Thymus (tissue), 11 donors: ENCODE results near the gene NCF1. TPM values are rescaled to one million over a fixed set of nuclear protein-coding genes. Genes with fewer than 3 reads are reported as not detected.
"Not testable (repeated sequence)": the region's sequence is repeated elsewhere in the genome, so short reads cannot be mapped to it uniquely, and the experiment has no call there.

Experiments
- DNase-seq, 9 donors: peaks; one replicate each; pipeline ENCODE4 v3.0.0-alpha.2; 2013; ENCODE audit warnings: low spot score in 9 of 9, low read depth in 6 of 9, missing footprints in 1 of 9
- H3K27ac ChIP-seq, 2 donors: one replicate each; pipeline ENCODE4 v1.5.1; 2013; ENCODE audit warnings: control low read depth in 1 of 2, low read depth in 1 of 2, low read length in 1 of 2, mild to moderate bottlenecking in 1 of 2, moderate library complexity in 1 of 2
- H3K27me3 ChIP-seq, 2 donors: one replicate each; pipeline ENCODE4 v1.5.1; 2013; ENCODE audit warnings: low read length in 1 of 2; ENCODE audit not compliant: control insufficient read depth in 2 of 2, insufficient read depth in 1 of 2
- H3K36me3 ChIP-seq, 2 donors: one replicate each; pipeline ENCODE4 v1.5.1; 2013; ENCODE audit warnings: low read length in 1 of 2, mild to moderate bottlenecking in 1 of 2, moderate library complexity in 1 of 2; ENCODE audit not compliant: control insufficient read depth in 2 of 2, insufficient read depth in 2 of 2
- H3K4me1 ChIP-seq, 2 donors: one replicate each; pipeline ENCODE4 v1.5.1; 2013; ENCODE audit warnings: low read length in 2 of 2; ENCODE audit not compliant: control insufficient read depth in 2 of 2, insufficient read depth in 2 of 2
- H3K4me3 ChIP-seq, 2 donors: one replicate each; pipeline ENCODE4 v1.5.1; 2013; ENCODE audit warnings: low read length in 2 of 2, control low read depth in 1 of 2, mild to moderate bottlenecking in 1 of 2
- H3K9me3 ChIP-seq, 2 donors: one replicate each; pipeline ENCODE4 v1.5.1; 2013; ENCODE audit warnings: low read length in 1 of 2, mild to moderate bottlenecking in 1 of 2; ENCODE audit not compliant: control insufficient read depth in 2 of 2, insufficient read depth in 1 of 2
- WGBS: extraction: QIAGEN DNeasy Blood & Tissue Kit; methylation state at CpG from one replicate; pipeline ENCODE4 v1.1.7; 2013; 5-methylcytosine and 5-hydroxymethylcytosine counted together
- polyA plus RNA-seq: library from polyadenylated mRNA; stranded (reverse); fragments of 200-250 nt; gene quantifications from one replicate; pipeline ENCODE4 v1.2.3, GENCODE V29; 2013
- total RNA-seq: library from RNA; stranded (reverse); fragments of 120-200 nt; gene quantifications from one replicate; pipeline ENCODE4 v1.2.4, GENCODE V29; 2013
- donor health status: healthy.

The NCF1 gene
- total and polyA plus RNA-seq, 2 donors, result 5.7 to 12.5 TPM

DNA sequence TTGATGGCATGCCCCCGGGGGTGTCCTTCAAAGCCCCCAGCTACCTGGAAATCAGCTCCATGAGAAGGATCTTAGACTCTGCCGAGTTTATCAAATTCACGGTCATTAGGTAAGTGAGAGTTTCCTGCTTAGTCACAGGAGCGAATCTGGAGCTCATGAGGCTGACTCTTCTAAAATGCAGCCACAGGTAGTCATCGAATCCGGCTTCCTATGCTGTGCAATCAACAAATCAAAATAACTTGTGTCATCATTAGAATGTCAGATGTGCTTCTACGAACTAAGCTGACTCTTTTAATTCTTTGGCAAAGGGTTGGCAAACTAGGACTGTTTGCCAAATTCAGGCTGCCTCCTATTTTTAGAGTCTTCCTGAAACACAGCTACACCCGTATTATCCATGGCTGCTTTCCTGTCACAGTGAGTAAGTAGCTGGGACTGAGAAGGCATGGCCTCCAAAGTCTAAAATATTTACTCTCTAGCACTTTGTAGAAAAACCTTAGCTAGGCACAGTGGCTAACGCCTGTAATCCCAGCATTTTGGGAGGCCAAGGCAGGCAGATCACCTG lies 19.8 kb upstream of the NCF1 start:
- no CpG with 5 or more reads among the region's 9 CpGs for WGBS
- H3K9me3 ChIP-seq, DNase-seq, H3K27me3 ChIP-seq, H3K4me3 ChIP-seq, H3K4me1 ChIP-seq, H3K27ac ChIP-seq, H3K36me3 ChIP-seq: not testable (repeated sequence)

GRCh38 chr7:74756673-74757072 lies 17.1 kb upstream of the NCF1 start:
- DNase-seq, H3K4me3 ChIP-seq: not testable (repeated sequence)
- WGBS, result no CpG with 5 or more reads among the region's 5 CpGs

DNA sequence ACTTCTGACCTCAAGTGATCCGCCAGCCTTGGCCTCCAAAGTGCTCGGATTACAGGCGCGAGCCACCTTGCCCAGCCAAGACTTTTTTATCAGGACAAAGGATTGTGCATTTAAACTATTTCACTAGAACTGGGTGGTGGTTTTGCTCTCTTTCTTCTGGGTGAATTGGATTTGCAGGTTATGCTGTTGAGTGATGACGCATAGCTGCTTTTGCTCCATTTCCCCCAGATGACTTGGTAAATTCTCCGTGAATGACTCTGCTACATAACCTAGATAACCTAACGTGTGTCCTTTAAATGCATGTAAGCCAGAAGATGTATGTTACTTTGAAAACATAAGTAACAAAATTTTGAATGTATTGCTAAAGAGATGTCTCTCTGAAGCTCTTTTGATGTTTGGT lies 15.5 kb upstream of the NCF1 start:
- DNase-seq, H3K27ac ChIP-seq, H3K9me3 ChIP-seq, H3K36me3 ChIP-seq, H3K4me3 ChIP-seq, H3K27me3 ChIP-seq, H3K4me1 ChIP-seq: not testable (repeated sequence)
- no CpG with 5 or more reads among the region's 7 CpGs for WGBS

More at GRCh38 chr7:74756673-74757072, 17.1 kb upstream of the NCF1 start:
- H3K4me1 ChIP-seq, H3K27ac ChIP-seq, H3K36me3 ChIP-seq, H3K9me3 ChIP-seq, H3K27me3 ChIP-seq: not testable (repeated sequence)

GRCh38 chr7:74758982-74759381 lies 14.8 kb upstream of the NCF1 start:
- H3K4me3 ChIP-seq, H3K9me3 ChIP-seq, H3K4me1 ChIP-seq, H3K27me3 ChIP-seq, DNase-seq, H3K36me3 ChIP-seq, H3K27ac ChIP-seq: not testable (repeated sequence)
- no CpG with 5 or more reads among the region's 3 CpGs for WGBS

- H3K27me3 ChIP-seq, H3K4me3 ChIP-seq, H3K9me3 ChIP-seq, H3K27ac ChIP-seq, H3K4me1 ChIP-seq, H3K36me3 ChIP-seq, DNase-seq: not testable (repeated sequence)
- WGBS, result no CpG with 5 or more reads among the region's 17 CpGs
These were observed 8.4 kb upstream of the NCF1 start for GRCh38 chr7:74765205-74765918.

DNA sequence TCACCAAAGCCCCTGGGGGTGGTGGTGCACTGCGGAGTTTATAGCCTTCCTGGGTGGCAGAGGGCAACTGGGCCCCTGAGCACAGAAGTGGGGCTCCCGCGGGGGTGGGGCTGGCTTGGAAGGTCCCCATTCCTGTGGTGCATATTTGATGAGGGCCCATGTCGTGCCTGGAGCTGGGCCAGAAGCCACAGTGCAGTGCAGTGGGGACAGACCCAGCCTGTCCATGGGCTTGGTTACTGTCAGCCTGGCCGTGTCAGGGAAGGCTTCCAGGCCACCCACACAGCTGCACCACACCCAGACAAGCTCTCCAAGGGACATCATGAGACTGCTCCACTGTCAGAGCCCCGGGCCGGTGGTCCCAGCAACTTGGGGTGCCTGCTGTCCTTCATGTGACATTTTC lies 7.3 kb upstream of the NCF1 start:
- not testable (repeated sequence) for H3K36me3 ChIP-seq, H3K27me3 ChIP-seq, H3K27ac ChIP-seq, H3K4me3 ChIP-seq, DNase-seq, H3K4me1 ChIP-seq, H3K9me3 ChIP-seq
- WGBS, result no CpG with 5 or more reads among the region's 7 CpGs

- not testable (repeated sequence) for H3K4me1 ChIP-seq, H3K9me3 ChIP-seq, H3K27ac ChIP-seq, DNase-seq, H3K4me3 ChIP-seq, H3K27me3 ChIP-seq, H3K36me3 ChIP-seq
- 95% methylated on average over 9 of the region's 10 CpGs for WGBS
These were observed 6.8 kb upstream of the NCF1 start for GRCh38 chr7:74766991-74767390.

DNA sequence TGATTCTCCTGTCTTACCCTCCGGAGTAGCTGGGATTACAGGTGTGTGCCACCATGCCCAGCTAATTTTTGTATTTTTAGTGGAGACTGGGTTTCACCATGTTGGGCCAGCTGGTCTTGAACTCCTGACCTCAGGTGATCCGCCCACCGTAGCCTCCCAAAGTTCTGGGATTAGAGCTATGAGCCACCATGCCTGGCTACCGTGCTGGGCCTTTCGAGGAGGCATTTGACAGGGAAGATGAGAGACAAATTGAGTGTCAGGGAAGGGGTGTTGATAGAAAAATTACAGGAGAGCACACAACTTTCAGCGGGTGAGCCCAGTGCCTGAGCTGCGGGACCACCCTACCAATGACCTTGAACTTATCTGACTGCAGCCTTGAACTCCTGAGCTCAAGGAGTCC lies 3.7 kb upstream of the NCF1 start:
- WGBS, result 98% methylated on average over 4 of the region's 7 CpGs
- not testable (repeated sequence) for H3K4me3 ChIP-seq, DNase-seq, H3K27me3 ChIP-seq, H3K27ac ChIP-seq, H3K9me3 ChIP-seq, H3K36me3 ChIP-seq, H3K4me1 ChIP-seq

- not testable (repeated sequence) for H3K4me1 ChIP-seq, DNase-seq, H3K36me3 ChIP-seq, H3K27ac ChIP-seq, H3K9me3 ChIP-seq, H3K4me3 ChIP-seq, H3K27me3 ChIP-seq
- WGBS, result 98% methylated on average over 6 of the region's 6 CpGs
These were observed 1.7 kb upstream of the NCF1 start for GRCh38 chr7:74772093-74772492.
